Superior temporal gyrus (tissue), 1 donor: Measurements from ENCODE around the gene INTS11.

Source experiments
- DNase-seq: peaks from one replicate; pipeline ENCODE4 v3.0.0-alpha.2; 2016; ENCODE audit errors: extremely low spot score

INTS11 gene

DNA sequence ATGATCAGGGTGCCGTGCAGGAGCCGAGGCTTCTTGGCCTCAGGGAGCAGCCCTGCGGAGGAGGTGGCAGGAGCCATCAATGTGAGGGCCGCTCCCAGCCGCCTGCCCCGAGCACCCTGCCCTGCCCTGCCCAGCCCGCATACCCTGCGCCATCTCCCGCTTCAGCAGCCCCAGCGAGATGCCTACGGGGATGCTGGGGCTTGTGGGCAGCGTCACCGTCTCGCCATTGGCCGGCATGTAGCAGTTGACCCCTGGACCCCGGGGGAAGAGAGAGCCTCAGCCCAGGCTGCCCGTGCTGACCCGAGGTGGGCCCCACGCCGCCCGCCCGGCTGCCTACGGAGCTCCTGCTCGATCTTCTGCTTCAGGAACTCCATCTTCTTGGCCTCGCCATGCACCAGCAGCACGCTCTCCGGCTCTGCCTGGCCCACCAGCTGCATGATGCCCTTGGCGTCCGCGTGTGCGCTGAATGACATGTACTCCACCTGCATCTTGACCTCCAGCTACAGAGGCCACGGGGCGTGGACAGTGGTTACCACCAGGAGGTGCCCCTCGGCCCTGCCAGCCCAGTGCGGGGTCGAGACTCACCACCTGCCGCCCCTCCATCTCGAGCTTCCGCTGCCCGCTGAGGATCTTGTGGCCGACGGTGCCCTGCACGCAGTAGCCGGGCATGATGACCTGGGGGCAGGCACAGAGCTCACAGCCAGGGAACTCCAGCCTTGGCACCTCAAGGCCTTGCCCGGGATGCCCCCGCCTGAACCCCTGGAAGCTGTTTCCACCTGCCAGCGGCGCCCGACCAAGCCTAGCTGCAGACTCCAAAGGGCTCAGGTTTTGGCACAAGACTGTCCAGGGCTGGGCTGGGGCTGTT lies 11.8 kb downstream of the INTS11 start:
- DNase-seq: no peak

DNA sequence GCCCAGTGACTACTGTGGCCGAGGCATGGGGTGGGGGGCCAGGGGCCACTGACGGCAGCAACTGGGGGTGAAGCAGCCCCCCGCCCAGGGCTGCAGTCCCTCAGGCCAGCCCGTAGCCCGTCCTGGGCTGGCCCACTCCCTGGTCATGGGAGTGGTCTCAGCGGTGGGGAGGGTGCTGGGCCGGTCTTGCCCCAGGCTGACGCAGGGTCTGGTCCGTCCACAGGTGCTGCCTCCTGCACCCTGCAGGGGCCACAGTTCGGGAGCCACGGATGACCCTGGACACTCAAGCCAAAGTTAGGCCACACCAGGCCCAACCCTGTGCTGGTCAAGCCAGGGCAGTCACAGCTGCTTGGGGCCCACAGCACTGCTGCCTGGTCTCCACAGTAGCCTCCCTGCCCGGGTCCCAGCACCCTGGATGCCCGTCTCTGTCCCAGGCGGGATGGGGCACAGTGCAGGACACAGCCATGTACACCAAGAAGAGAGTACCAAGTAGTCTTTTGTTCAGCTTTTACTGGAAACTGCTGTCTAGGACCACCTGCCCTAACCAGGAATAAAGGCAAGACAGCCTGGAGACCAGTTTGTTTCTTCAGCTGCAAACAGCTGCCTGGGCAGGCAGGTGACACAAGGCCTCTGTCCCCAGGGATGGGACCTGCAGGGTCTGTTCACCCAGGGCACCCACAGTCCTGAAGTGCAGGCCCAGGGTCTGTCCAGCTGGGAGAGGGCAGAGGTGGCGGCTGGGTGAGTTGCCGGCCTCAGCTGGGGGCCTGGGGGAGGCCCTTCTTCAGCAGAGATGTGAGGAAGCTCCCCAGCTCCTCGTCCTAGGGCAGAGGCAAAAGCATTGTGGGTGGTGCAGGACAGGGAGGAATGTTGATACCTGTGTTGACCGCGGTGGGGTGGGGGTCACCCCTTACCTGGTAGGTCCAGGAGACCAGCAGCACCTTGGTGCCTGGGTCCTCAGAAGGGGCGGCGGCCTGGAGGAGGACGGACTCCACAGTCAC lies 13.1 kb downstream of the INTS11 start:
- no peak for DNase-seq

GRCh38 chr1:1310476-1311053 lies 13.9 kb downstream of the INTS11 start:
- no peak for DNase-seq

DNA sequence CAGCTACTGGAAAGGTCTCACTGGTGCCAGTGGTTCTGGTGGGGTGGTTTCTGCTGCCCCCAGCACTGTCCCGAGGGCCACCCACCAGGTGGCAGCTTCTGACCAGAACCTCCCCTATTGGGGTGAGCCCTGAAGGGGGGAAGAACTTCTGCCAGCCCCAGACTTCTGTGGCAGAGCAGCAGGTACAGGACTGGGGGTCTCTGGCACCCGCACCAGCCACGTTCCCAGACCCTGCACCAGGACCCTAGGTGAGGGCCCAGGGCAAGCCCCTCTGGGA lies 14.4 kb downstream of the INTS11 start:
- DNase-seq: no peak

GRCh38 chr1:1309251-1310108 lies 15.0 kb downstream of the INTS11 start:
- no peak for DNase-seq

- DNase-seq: no peak
These were observed 15.7 kb downstream of the INTS11 start for GRCh38 chr1:1308756-1309250.

GRCh38 chr1:1307923-1308755 lies 16.3 kb downstream of the INTS11 start, which contains the start of the genes ACAP3 and PUSL1:
Gene ACAP3, minus strand, starts transcription at chr1:1307930. Its CDS starts 115 bp downstream, at chr1:1307815.
Gene PUSL1, plus strand, starts transcription at chr1:1308597. Its CDS starts 47 bp downstream, at chr1:1308644.
- DNase-seq: peak; percentile 87

DNA sequence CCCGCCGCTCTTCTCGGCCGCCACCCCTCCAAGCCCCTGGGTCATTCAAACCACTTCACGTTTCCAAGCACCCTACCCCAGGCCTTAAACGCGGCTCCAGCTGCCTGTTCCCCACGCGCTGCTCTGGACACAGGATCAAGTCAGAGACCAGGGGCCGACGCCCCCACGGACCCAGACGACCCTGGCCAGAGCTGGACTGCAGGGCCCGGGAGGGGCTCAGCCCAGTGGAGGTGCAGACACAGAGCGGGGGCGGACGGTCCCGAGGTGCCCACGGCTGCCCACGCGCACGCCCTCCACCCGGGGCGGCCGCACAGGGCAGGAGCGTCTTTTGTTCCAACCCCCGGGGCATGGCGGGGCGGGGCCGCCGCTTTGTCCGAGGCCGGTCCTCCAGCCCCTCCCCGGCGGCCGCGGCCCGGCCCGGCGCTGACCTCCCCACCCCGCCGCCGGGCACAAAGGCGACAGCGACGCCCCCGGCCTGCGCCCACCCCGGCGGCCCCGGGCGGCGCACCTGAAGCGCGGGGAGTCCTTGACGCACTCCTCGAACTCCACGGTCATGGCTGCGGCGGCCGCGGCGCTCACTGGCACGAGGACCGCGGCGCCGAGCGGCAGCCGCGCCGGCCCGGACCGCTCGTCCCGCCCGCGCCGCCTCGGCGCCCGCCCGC lies 17.1 kb downstream of the INTS11 start:
- no peak for DNase-seq

DNA sequence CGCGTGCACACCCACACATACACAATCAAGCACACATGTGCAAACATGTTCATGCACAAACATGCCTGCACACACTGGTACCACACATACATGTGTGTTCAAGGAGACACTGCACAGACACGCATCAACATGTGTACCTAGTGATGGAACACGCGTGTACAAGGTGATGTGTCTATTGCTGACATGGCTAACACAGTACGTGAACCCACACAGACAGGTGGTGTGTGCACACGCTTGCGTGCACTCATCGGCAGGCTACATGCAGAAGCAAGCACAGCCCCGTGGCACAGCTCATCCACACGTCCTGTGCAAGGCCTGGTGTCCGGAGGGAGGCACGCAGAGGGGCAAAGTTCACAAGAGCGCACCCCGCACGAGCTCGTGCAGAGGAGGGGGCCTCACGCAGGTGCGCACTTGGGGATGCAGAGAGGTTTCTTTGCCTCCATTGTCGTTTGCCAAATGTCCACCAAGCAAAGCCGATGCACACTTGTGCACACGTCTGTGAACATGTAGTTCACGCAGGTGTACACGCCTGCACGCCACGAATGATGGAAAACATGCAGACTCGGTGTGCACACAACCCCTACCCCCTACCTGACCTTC lies 17.7 kb downstream of the INTS11 start:
- DNase-seq: no peak

DNA sequence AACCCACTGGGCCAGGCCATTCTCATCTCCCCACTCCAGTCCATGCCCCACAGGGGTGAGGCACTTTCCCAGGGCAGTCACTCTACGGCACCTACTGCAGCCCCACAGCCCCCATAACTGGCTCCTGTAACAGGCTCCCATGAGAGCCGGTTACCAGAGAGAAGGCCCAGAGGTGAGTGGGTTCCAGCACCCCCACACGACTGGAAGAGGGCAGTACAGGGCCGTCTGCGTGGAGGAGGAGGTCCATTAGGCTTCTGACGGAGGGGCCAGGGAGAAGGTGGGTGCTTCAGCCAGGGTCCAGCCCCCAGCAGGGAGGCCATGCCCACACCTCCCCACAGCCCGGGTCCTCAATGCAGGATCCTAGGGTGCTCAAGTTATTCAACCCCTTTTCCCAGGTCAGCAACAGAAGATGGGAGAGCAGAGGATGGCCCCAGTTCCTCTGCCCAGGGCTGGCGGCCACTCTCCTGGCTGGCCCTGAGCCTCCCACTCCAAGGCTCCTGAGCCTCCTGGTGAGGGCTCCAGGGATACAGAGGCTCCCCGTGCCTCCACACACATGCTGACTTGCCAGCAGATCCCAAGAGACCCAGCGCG lies 18.3 kb downstream of the INTS11 start:
- DNase-seq: no peak

GRCh38 chr1:1305300-1306069 lies 19.0 kb downstream of the INTS11 start:
- DNase-seq: no peak

- peak; percentile 96 for DNase-seq
These were observed 19.8 kb downstream of the INTS11 start for GRCh38 chr1:1304331-1305299.

DNA sequence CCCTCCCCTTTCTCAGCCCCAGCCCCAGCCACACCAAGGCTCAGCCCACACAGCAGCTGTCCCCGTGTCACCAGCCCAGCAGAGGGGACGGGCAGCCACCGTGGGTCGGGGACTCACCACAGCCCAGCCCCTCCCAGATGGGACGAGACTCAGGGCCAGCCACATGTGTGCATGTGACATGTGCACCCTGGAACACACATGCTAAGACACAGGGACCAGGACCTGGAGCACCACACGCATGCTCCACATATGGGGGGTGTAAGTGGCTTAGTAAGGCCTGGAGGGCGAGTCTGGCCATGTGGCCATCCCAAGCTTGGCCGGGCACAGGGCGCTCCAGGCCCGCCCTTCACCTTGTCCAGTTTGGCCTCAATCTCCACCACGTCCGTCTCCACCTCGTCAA lies 20.7 kb downstream of the INTS11 start:
- DNase-seq: no peak

DNA sequence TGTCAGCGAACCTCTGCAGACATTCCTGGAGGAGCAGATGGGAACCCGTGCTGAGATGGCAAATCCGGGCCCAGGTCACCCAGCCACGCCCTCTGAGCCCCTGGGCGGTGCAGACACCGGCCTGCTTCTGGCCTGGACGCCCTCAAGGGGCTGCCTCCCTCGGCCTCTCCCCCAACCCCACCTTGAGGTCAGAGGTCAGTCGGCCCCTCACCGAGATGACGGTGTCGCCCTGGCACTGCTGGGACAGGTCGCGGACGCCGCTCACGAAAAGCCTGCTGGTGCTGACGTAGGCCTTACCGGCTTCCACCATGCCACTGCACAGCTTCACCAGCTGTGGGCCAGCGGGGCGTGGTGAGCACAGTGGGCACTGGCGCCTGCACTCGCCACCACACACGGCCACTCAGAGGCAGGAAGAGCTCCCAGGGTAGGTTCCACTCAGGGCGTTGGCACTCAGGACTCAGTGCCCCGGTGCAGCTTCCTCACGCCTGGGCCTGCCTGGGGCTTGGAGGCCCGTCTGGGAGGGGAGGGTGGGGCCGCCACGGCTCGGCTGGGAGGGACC lies 21.4 kb downstream of the INTS11 start:
- DNase-seq: no peak

DNA sequence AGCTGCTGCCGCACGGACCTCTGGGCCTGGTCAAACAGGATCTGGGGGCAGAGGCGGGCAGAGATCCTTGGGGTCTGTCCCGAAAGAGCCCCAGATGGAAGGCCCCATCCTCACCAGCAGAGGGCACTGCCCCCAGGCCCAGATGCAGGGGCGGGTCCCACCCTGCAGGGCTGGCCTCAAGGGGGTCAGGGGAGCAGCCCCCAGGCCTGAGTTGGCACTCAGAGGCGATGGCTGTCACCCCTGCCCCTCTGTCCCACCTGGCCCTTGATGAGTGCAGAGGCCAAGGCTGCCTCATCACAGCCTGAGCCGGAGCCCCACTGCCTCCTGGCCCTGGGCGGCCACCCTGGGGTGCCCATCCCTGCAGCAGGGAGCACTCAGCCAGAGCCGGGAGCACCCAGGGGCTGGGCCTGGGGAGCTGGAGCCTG lies 22.4 kb downstream of the INTS11 start:
- DNase-seq: no peak

DNA sequence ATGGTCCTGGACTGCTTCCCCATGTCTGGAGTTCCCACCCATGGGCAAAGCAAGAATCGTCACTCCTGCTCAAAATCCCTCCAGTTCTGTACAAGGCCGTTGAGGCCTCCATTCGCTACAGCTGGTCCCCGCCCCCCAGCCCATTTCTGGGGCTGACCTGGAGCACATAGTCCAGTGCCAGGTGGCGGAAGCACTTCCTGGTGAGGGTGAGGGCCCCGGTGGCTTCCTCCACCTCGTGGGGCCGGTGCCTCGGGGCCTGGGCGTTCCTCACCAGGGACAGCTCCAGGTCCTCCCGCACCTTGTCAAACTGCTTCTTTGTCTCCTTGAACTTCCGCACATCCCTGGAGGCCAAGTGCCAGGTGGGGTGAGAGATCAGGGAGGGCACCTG lies 24.1 kb downstream of the INTS11 start:
- DNase-seq: no peak
